ENCODE measurements around the gene NUDT13.

NUDT13 gene

GRCh38 chr10:73134727-73135126 lies 24.5 kb downstream of the NUDT13 start:
- no peak for DNase-seq (ENCODE audit: low read depth in 1 of 2, low spot score in 1 of 2)
- H3K27me3 ChIP-seq (ENCODE audit: insufficient read depth, poor library complexity, severe bottlenecking), result no peaks in the 10 kb centered on the region
- no peak overlapping the region for H3K4me3 ChIP-seq (replicated peaks; ENCODE audit: insufficient read depth, low read length)
- H3K27ac ChIP-seq (replicated peaks), result no peak overlapping the region
- TF ChIP-seq GABPA (IDR thresholded peaks at IDR 0.05; ENCODE audit: low read depth) (no peak), CTCF (IDR thresholded peaks at IDR 0.05; ENCODE audit: insufficient read depth, low read length) (no peak), REST (IDR thresholded peaks at IDR 0.05; ENCODE audit: insufficient replicate concordance, low read depth) (no peak), POLR2AphosphoS5 (IDR thresholded peaks at IDR 0.05; ENCODE audit: low read depth) (no peak), SPI1 (IDR thresholded peaks at IDR 0.05; ENCODE audit: borderline replicate concordance, low read depth) (no peak)

- TF ChIP-seq POLR2AphosphoS5 (IDR thresholded peaks at IDR 0.05; ENCODE audit: low read depth) (no peak), GABPA (IDR thresholded peaks at IDR 0.05; ENCODE audit: low read depth) (no peak), CTCF (IDR thresholded peaks at IDR 0.05; ENCODE audit: insufficient read depth, low read length) (no peak), REST (IDR thresholded peaks at IDR 0.05; ENCODE audit: insufficient replicate concordance, low read depth) (no peak), SPI1 (IDR thresholded peaks at IDR 0.05; ENCODE audit: borderline replicate concordance, low read depth) (no peak)
- DNase-seq (ENCODE audit: low read depth in 1 of 2, low spot score in 1 of 2), result no peak
- no peak overlapping the region for H3K27ac ChIP-seq (replicated peaks)
- no peaks in the 10 kb centered on the region for H3K27me3 ChIP-seq (ENCODE audit: insufficient read depth, poor library complexity, severe bottlenecking)
- no peak overlapping the region for H3K4me3 ChIP-seq (replicated peaks; ENCODE audit: insufficient read depth, low read length)
Measured at GRCh38 chr10:73136627-73137026, 26.4 kb downstream of the NUDT13 start.

GRCh38 chr10:73139251-73139650 lies 29.0 kb downstream of the NUDT13 start:
- H3K4me3 ChIP-seq (replicated peaks; ENCODE audit: insufficient read depth, low read length), result no peak overlapping the region
- TF ChIP-seq REST (IDR thresholded peaks at IDR 0.05; ENCODE audit: insufficient replicate concordance, low read depth) (no peak), POLR2AphosphoS5 (IDR thresholded peaks at IDR 0.05; ENCODE audit: low read depth) (no peak), GABPA (IDR thresholded peaks at IDR 0.05; ENCODE audit: low read depth) (no peak), SPI1 (IDR thresholded peaks at IDR 0.05; ENCODE audit: borderline replicate concordance, low read depth) (no peak), CTCF (IDR thresholded peaks at IDR 0.05; ENCODE audit: insufficient read depth, low read length) (no peak)
- H3K27ac ChIP-seq (replicated peaks), result no peak overlapping the region
- DNase-seq (ENCODE audit: low read depth in 1 of 2, low spot score in 1 of 2), result no peak
- H3K27me3 ChIP-seq (ENCODE audit: insufficient read depth, poor library complexity, severe bottlenecking), result no peaks in the 10 kb centered on the region

All from HL-60 (cell line).